Adrenal gland (tissue), 12 donors: ENCODE results near the gene GPNMB. TPM values are rescaled to one million over a fixed set of nuclear protein-coding genes. Genes with fewer than 3 reads are reported as not detected.
A peak's percentile ranks its signal among the peaks of the same experiment; 100 is the strongest.

Experiments used
- DNase-seq, 7 donors: peaks; one replicate each; pipeline ENCODE4 v3.0.0-alpha.2; 2019 to 2020
- H3K27ac ChIP-seq, 5 donors: fragments of 200-600 bp; sonication (generic) in 4 of 5; 1 replicate in 3 of 5; 2 replicates in 2 of 5; pipeline versions ENCODE4 v1.5.1 to v1.8.0; 2016 to 2020; ENCODE audit warnings: mild to moderate bottlenecking in 1 of 5
- H3K27me3 ChIP-seq: fragments of 200-600 bp; 2 replicates; pipeline ENCODE4 v1.8.0; 2021
- H3K36me3 ChIP-seq, 2 donors: fragments of 200-600 bp; replicated peaks in 1 of 2; 1 replicate in 1 of 2; 2 replicates in 1 of 2; pipeline versions ENCODE4 v1.5.1 to v1.8.0; 2018 to 2022
- H3K4me1 ChIP-seq, 2 donors: fragments of 200-600 bp; replicated peaks in 1 of 2; 1 replicate in 1 of 2; 2 replicates in 1 of 2; pipeline versions ENCODE4 v1.5.1 to v1.8.0; 2018 to 2021
- H3K4me3 ChIP-seq, 4 donors: fragments of 200-600 bp; sonication (generic) in 3 of 4; one replicate each; pipeline ENCODE4 v1.5.1; 2016 to 2018
- H3K9me3 ChIP-seq, 3 donors: fragments of 200-600 bp; sonication (generic) in 1 of 3; replicated peaks in 1 of 3; 1 replicate in 2 of 3; 2 replicates in 1 of 3; pipeline versions ENCODE4 v1.5.1 to v1.8.0; 2016 to 2021
- CTCF ChIP-seq, 6 experiments: fragments of 450-650 bp in 4 of 6; fragments of 200-600 bp in 2 of 6; sonication (generic) in 1 of 6; IDR thresholded peaks; 1 replicate in 5 of 6; 2 replicates in 1 of 6; pipeline versions ENCODE4 v1.5.1 to v1.8.0; 2016 to 2021; ENCODE audit warnings: antibody characterized with exemption in 6 of 6, mild to moderate bottlenecking in 2 of 6, moderate library complexity in 1 of 6
- POLR2A ChIP-seq, 2 donors: fragments of 450-650 bp; IDR thresholded peaks; one replicate each; pipeline ENCODE4 v1.6.1; 2017; ENCODE audit warnings: antibody characterized with exemption in 2 of 2, mild to moderate bottlenecking in 2 of 2, moderate library complexity in 1 of 2
- WGBS, 4 donors: extraction: QIAGEN DNeasy Blood & Tissue Kit in 2 of 4; methylation state at CpG; one replicate each; pipeline versions ENCODE4 v1.1.5 to v1.1.7; 2013 to 2017; 5-methylcytosine and 5-hydroxymethylcytosine counted together
- intact Hi-C, 2 donors: fragments of 100-400 bp; cut with DNase I; formaldehyde crosslinking; loops; one replicate each; pipeline versions ENCODE4 v1.14.1 to v1.15.0; 2022 to 2023
- polyA plus RNA-seq, 3 donors: library from polyadenylated mRNA; stranded (reverse); fragments of 200-250 nt in 2 of 3; fragments of 350-450 nt in 1 of 3; fragmentation: Illumina TruSeq in 1 of 3; extraction: RNeasy Lipid Tissue Mini Kit (QIAGEN cat#74804) in 1 of 3; gene quantifications; one replicate each; pipeline ENCODE4 v1.2.3, GENCODE V29; 2013 to 2014
- total RNA-seq, 9 donors: library from RNA; depleted of rRNA in 4 of 9; stranded (reverse); fragments of >200 nt in 4 of 9; fragments of 120-200 nt in 1 of 9; fragmentation: NEBNext Ultra II Directional in 1 of 9; extraction: Animal tissue kit (Norgen Biotek cat#: 25700) in 1 of 9; gene quantifications; one replicate each; pipeline versions ENCODE4 v1.1.0 to v1.2.4, GENCODE V29; 2013 to 2023
- donor health status: healthy with polysubstance abuse.
- donor health status: Bipolar disorder and iron deficiency.
- donor health status: DM: yes; HTN: yes; CAD: no.
- donor health status: DM: no; HTN: no; CAD: no.
- donor health status: DM: no; HTN: no; CAD: no.
- donor health status: DM: yes; HTN: yes; CAD: no.

Gene GPNMB
- total and polyA plus RNA-seq, 12 donors = 14.0 to 92.3 (median 35.1) TPM

DNA sequence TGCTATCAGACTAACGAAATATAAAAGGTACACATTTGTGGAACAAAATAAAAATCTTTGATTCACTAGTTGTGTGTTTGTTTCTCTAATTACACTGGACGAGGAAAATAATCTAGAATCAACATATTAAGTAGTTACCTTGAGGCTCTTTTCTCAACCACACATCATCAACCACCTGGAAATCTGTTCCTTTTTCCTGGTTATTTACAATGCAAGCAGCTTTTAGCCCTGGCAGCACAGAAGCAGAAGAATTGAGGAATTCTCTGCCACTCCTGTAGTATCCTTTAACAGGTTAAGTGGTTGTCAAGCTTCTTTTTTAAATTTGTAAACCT is 41.0 kb upstream of the GPNMB start:
- TF ChIP-seq POLR2A (IDR thresholded peaks at IDR 0.05) (no peak), CTCF (IDR thresholded peaks at IDR 0.05) (no peak)
- H3K4me3 ChIP-seq = peak overlapping the region in 1 of 4 donors; percentile 50
- WGBS, 4 donors = 79 to 89% (median 83%) methylated on average over 2 of the region's 2 CpGs
- DNase-seq = no peak
- no peaks in the 10 kb centered on the region for H3K9me3 ChIP-seq
- H3K4me1 ChIP-seq = peaks cover 0 to 4% of the 10 kb centered on the region in 2 donors
- intact Hi-C loops = no loop called here
- H3K27me3 ChIP-seq = no peaks in the 10 kb centered on the region
- peak overlapping the region in 2 of 5 donors; percentile 57 to 69 for H3K27ac ChIP-seq
- H3K36me3 ChIP-seq = peaks cover 0 to 12% of the 10 kb centered on the region in 2 donors

- H3K27me3 ChIP-seq = no peaks in the 10 kb centered on the region
- H3K4me3 ChIP-seq = peak overlapping the region in 1 of 4 donors; percentile 50
- TF ChIP-seq CTCF (IDR thresholded peaks at IDR 0.05) (no peak), POLR2A (IDR thresholded peaks at IDR 0.05) (no peak)
- H3K9me3 ChIP-seq = no peaks in the 10 kb centered on the region
- H3K36me3 ChIP-seq = peaks cover 0 to 6% of the 10 kb centered on the region in 2 donors
- peak overlapping the region in 2 of 5 donors; percentile 57 to 69 for H3K27ac ChIP-seq
- H3K4me1 ChIP-seq = peaks cover 0 to 4% of the 10 kb centered on the region in 2 donors
- intact Hi-C loops = no loop called here
- DNase-seq = no peak
- 14 to 55% (median 37%) methylated on average over 23 to 76 of the region's 76 CpGs for WGBS, 4 donors
Observed at GRCh38 chr7:23205909-23206767, 40.4 kb upstream of the GPNMB start.

DNA sequence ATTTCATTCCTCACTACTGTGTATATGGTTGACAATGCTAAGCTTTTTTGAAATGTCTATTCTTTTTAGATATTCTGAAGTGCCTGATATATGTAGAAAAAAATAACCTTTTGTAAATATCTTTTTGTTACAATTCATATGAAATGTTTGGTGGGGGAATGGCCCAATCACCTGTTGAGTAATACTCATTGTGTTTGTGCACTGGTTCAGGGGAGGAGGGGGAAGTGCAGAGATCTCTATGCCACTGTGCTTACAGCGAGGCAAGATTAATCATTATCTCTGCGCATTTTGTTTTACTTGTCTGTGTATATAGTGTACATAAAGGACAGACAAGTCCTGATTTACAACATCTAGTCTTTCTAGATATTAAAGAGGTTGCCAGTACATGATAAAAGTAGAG is 39.6 kb upstream of the GPNMB start:
- Histone ChIP-seq H3K9me3 (no peaks in the 10 kb centered on the region), H3K36me3 (no peaks in the 10 kb centered on the region), H3K4me3 (no peak overlapping the region), H3K4me1 (peaks cover 0 to 4% of the 10 kb centered on the region in 2 donors), H3K27ac (no peak overlapping the region), H3K27me3 (no peaks in the 10 kb centered on the region)
- no peak for DNase-seq
- intact Hi-C loops = no loop called here
- TF ChIP-seq POLR2A (IDR thresholded peaks at IDR 0.05) (no peak), CTCF (IDR thresholded peaks at IDR 0.05) (no peak)
- 76 to 88% (median 81%) methylated on average over 2 of the region's 2 CpGs for WGBS, 4 donors

DNA sequence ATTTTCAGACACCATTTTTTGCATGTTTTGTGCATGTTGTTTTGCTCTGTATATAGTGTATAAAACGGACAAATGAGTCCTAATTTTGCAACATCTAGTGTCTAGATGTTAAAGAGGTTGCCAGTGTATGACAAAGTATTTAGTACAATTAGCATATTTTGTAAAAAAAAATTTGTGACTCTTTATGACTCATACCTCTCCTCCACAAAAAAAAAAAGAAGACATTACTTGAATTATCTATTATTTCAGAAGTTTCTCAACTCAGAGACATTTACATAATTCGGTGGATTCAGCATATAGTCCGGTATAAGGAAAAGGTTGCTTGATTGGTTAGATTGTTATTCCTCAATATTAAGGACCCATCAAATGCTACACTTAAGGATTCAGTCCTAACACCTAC is 38.7 kb upstream of the GPNMB start:
- WGBS, 4 donors = 64 to 82% (median 77%) methylated on average over 3 of the region's 3 CpGs
- H3K27me3 ChIP-seq = no peaks in the 10 kb centered on the region
- intact Hi-C loops = no loop called here
- no peak for DNase-seq
- H3K4me3 ChIP-seq = no peak overlapping the region
- no peak overlapping the region for H3K27ac ChIP-seq
- H3K9me3 ChIP-seq = no peaks in the 10 kb centered on the region
- H3K4me1 ChIP-seq = peaks cover 0 to 4% of the 10 kb centered on the region in 2 donors
- TF ChIP-seq CTCF (IDR thresholded peaks at IDR 0.05) (no peak), POLR2A (IDR thresholded peaks at IDR 0.05) (no peak)
- H3K36me3 ChIP-seq = no peaks in the 10 kb centered on the region
